GM12872 (cell line): Measurements from ENCODE around the gene CHAF1B.

Source experiments
- CTCF ChIP-seq: IDR thresholded peaks from 3 replicates; pipeline ENCODE4 v1.5.1; 2011; ENCODE audit warnings: low read depth, mild to moderate bottlenecking, low read length, moderate library complexity; ENCODE audit not compliant: insufficient read depth

CHAF1B gene

GRCh38 chr21:36350282-36350910 lies 34.8 kb upstream of the CHAF1B start:
- no peak for TF ChIP-seq CTCF

GRCh38 chr21:36354918-36355680 lies 30.1 kb upstream of the CHAF1B start:
- TF ChIP-seq CTCF = no peak

- TF ChIP-seq CTCF = no peak
These were observed 29.3 kb upstream of the CHAF1B start for GRCh38 chr21:36355868-36356267.

- TF ChIP-seq CTCF = no peak
These were observed 26.0 kb upstream of the CHAF1B start for GRCh38 chr21:36359185-36359584.

GRCh38 chr21:36369064-36369685 lies 16.0 kb upstream of the CHAF1B start:
- no peak for TF ChIP-seq CTCF

GRCh38 chr21:36375994-36376393 lies 9.2 kb upstream of the CHAF1B start:
- no peak for TF ChIP-seq CTCF

GRCh38 chr21:36377391-36377842 lies 7.8 kb upstream of the CHAF1B start:
- TF ChIP-seq CTCF = no peak
